ENCODE measurements around the gene GPR39.

The GPR39 gene

GRCh38 chr2:132412021-132412420, 4.6 kb upstream of the GPR39 start:
- DNase-seq (ENCODE audit: low read depth in 2 of 2, low spot score in 1 of 2), result no peak

- no peak for DNase-seq (ENCODE audit: low read depth in 2 of 2, low spot score in 1 of 2)
Measured at GRCh38 chr2:132414081-132414480, 2.5 kb upstream of the GPR39 start.

- DNase-seq (ENCODE audit: low read depth in 2 of 2, low spot score in 1 of 2), result no peak
Measured at GRCh38 chr2:132415256-132415914, 1.2 kb upstream of the GPR39 start.

- DNase-seq (ENCODE audit: low read depth in 2 of 2, low spot score in 1 of 2), result no peak
Measured at GRCh38 chr2:132415915-132416722, 486 bp upstream of the GPR39 start.

GRCh38 chr2:132417430-132418035, 928 bp downstream of the GPR39 start:
- no peak for DNase-seq (ENCODE audit: low read depth in 2 of 2, low spot score in 1 of 2)

GRCh38 chr2:132419235-132419634, 2.6 kb downstream of the GPR39 start:
- DNase-seq (ENCODE audit: low read depth in 2 of 2, low spot score in 1 of 2), result no peak

GRCh38 chr2:132419941-132420340, 3.3 kb downstream of the GPR39 start:
- no peak for DNase-seq (ENCODE audit: low read depth in 2 of 2, low spot score in 1 of 2)

- no peak for DNase-seq (ENCODE audit: low read depth in 2 of 2, low spot score in 1 of 2)
Measured at GRCh38 chr2:132420816-132421805, 4.5 kb downstream of the GPR39 start.

GRCh38 chr2:132422736-132423135, 6.1 kb downstream of the GPR39 start:
- no peak for DNase-seq (ENCODE audit: low read depth in 2 of 2, low spot score in 1 of 2)

GRCh38 chr2:132424526-132425121, 8.0 kb downstream of the GPR39 start:
- no peak for DNase-seq (ENCODE audit: low read depth in 2 of 2, low spot score in 1 of 2)

- DNase-seq (ENCODE audit: low read depth in 2 of 2, low spot score in 1 of 2), result no peak
Measured at GRCh38 chr2:132426033-132426432, 9.4 kb downstream of the GPR39 start.

- no peak for DNase-seq (ENCODE audit: low read depth in 2 of 2, low spot score in 1 of 2)
Measured at GRCh38 chr2:132426656-132427055, 10.1 kb downstream of the GPR39 start.

- no peak for DNase-seq (ENCODE audit: low read depth in 2 of 2, low spot score in 1 of 2)
Measured at GRCh38 chr2:132429351-132429750, 12.7 kb downstream of the GPR39 start.

GRCh38 chr2:132429941-132430573, 13.5 kb downstream of the GPR39 start:
- no peak for DNase-seq (ENCODE audit: low read depth in 2 of 2, low spot score in 1 of 2)

- no peak for DNase-seq (ENCODE audit: low read depth in 2 of 2, low spot score in 1 of 2)
Measured at GRCh38 chr2:132430895-132431294, 14.3 kb downstream of the GPR39 start.

GRCh38 chr2:132437852-132438669, 21.5 kb downstream of the GPR39 start:
- DNase-seq (ENCODE audit: low read depth in 2 of 2, low spot score in 1 of 2), result no peak

- DNase-seq (ENCODE audit: low read depth in 2 of 2, low spot score in 1 of 2), result no peak
Measured at GRCh38 chr2:132438691-132439090, 22.1 kb downstream of the GPR39 start.

- no peak for DNase-seq (ENCODE audit: low read depth in 2 of 2, low spot score in 1 of 2)
Measured at GRCh38 chr2:132439703-132440398, 23.2 kb downstream of the GPR39 start.

GRCh38 chr2:132441051-132441450, 24.4 kb downstream of the GPR39 start:
- DNase-seq (ENCODE audit: low read depth in 2 of 2, low spot score in 1 of 2), result no peak

Data from stimulated activated CD8-positive, alpha-beta memory T cell treated with anti-CD3 and anti-CD28 coated beads, Interleukin-4, amount 100 ng/mL, for 1 hour (primary cell).